GM19452 (cell line): ENCODE measurements around the gene SMIM38.
"Not testable (repeated sequence)": the region's sequence is repeated elsewhere in the genome, so short reads cannot be mapped to it uniquely, and the experiment has no call there.

Experiments
- ATAC-seq: cut with Tn5 transposase; IDR thresholded peaks from one replicate; pipeline ENCODE4 v1.9.1; 2021; ENCODE audit not compliant: unreplicated experiment

The SMIM38 gene

GRCh38 chr11:69121621-69122325, 34.0 kb upstream of the SMIM38 start:
- no peak for ATAC-seq

- no peak for ATAC-seq
Observed at GRCh38 chr11:69122326-69122629, 33.5 kb upstream of the SMIM38 start.

GRCh38 chr11:69122630-69123431, 32.9 kb upstream of the SMIM38 start:
- no peak for ATAC-seq

- no peak for ATAC-seq
Observed at GRCh38 chr11:69123593-69124545, 31.9 kb upstream of the SMIM38 start.

GRCh38 chr11:69125861-69126260, 29.9 kb upstream of the SMIM38 start:
- ATAC-seq: no peak

- ATAC-seq: no peak
Observed at GRCh38 chr11:69126286-69126685, 29.4 kb upstream of the SMIM38 start.

GRCh38 chr11:69127081-69127850, 28.5 kb upstream of the SMIM38 start:
- no peak for ATAC-seq

- ATAC-seq: no peak
Observed at GRCh38 chr11:69127884-69128283, 27.9 kb upstream of the SMIM38 start.

GRCh38 chr11:69129053-69129452, 26.7 kb upstream of the SMIM38 start:
- no peak for ATAC-seq

GRCh38 chr11:69129647-69130046, 26.1 kb upstream of the SMIM38 start:
- no peak for ATAC-seq

- ATAC-seq: no peak
Observed at GRCh38 chr11:69130654-69131053, 25.1 kb upstream of the SMIM38 start.

GRCh38 chr11:69131121-69131566, 24.6 kb upstream of the SMIM38 start:
- no peak for ATAC-seq

GRCh38 chr11:69131644-69132300, 24.0 kb upstream of the SMIM38 start:
- no peak for ATAC-seq

GRCh38 chr11:69132301-69132670, 23.4 kb upstream of the SMIM38 start:
- no peak for ATAC-seq

- no peak for ATAC-seq
Observed at GRCh38 chr11:69133251-69133650, 22.5 kb upstream of the SMIM38 start.

GRCh38 chr11:69134182-69134581, 21.6 kb upstream of the SMIM38 start:
- ATAC-seq: not testable (repeated sequence)

- ATAC-seq: no peak
Observed at GRCh38 chr11:69134957-69135356, 20.8 kb upstream of the SMIM38 start.

- ATAC-seq: no peak
Observed at GRCh38 chr11:69135420-69136363, 20.0 kb upstream of the SMIM38 start.

- no peak for ATAC-seq
Observed at GRCh38 chr11:69136471-69136870, 19.3 kb upstream of the SMIM38 start.
